Fibroblast of the aortic adventitia (primary cell): ENCODE data around the gene MALRD1. TPM values are rescaled to one million over a fixed set of nuclear protein-coding genes. Genes with fewer than 3 reads are reported as not detected.

Source experiments
- DNase-seq: peaks from one replicate; pipeline ENCODE4 v3.0.0-alpha.2; 2010; ENCODE audit warnings: low read depth
- H3K4me3 ChIP-seq: 2 replicates; pipeline ENCODE4 v1.5.1; 2011; ENCODE audit warnings: low read depth, mild to moderate bottlenecking, control low read depth, low read length, moderate library complexity
- total RNA-seq: library from RNA; depleted of rRNA; stranded (reverse); fragments of >200 nt; gene quantifications from 2 replicates; pipeline ENCODE4 v1.2.3, GENCODE V29; 2012; ENCODE audit warnings: low replicate concordance
- TF ChIP-seq, protein P1 (sequence below): IDR thresholded peaks from 2 replicates; pipeline ENCODE4 v1.5.1; 2011; ENCODE audit warnings: mild to moderate bottlenecking, low read length, control low read depth, inconsistent platforms; ENCODE audit not compliant: insufficient read depth

The MALRD1 gene
- total RNA-seq, 1 donor, result 0.36 TPM

DNA sequence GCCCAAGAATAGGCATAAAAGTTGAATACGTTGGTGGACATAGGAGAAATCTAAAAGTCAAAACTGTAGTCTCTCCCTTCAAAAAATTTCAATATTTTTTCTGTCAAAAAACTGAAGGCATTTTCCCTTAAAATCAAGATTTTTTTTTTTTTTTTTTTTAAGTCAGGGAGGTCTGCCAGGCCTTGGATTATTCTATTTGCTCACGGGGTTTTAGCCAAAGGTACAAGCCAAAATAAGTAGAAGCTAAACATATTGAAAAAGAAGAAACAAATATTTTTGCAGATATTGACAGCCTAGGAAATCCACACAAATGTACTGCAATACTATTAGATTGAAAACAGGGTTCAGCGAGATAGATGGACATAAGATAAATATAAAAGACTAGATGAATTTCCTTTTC lies 577.6 kb downstream of the MALRD1 start:
- no peak for DNase-seq
- TF ChIP-seq, protein P1, sequence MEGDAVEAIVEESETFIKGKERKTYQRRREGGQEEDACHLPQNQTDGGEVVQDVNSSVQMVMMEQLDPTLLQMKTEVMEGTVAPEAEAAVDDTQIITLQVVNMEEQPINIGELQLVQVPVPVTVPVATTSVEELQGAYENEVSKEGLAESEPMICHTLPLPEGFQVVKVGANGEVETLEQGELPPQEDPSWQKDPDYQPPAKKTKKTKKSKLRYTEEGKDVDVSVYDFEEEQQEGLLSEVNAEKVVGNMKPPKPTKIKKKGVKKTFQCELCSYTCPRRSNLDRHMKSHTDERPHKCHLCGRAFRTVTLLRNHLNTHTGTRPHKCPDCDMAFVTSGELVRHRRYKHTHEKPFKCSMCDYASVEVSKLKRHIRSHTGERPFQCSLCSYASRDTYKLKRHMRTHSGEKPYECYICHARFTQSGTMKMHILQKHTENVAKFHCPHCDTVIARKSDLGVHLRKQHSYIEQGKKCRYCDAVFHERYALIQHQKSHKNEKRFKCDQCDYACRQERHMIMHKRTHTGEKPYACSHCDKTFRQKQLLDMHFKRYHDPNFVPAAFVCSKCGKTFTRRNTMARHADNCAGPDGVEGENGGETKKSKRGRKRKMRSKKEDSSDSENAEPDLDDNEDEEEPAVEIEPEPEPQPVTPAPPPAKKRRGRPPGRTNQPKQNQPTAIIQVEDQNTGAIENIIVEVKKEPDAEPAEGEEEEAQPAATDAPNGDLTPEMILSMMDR, result no peak
- H3K4me3 ChIP-seq, result no peak overlapping the region

DNA sequence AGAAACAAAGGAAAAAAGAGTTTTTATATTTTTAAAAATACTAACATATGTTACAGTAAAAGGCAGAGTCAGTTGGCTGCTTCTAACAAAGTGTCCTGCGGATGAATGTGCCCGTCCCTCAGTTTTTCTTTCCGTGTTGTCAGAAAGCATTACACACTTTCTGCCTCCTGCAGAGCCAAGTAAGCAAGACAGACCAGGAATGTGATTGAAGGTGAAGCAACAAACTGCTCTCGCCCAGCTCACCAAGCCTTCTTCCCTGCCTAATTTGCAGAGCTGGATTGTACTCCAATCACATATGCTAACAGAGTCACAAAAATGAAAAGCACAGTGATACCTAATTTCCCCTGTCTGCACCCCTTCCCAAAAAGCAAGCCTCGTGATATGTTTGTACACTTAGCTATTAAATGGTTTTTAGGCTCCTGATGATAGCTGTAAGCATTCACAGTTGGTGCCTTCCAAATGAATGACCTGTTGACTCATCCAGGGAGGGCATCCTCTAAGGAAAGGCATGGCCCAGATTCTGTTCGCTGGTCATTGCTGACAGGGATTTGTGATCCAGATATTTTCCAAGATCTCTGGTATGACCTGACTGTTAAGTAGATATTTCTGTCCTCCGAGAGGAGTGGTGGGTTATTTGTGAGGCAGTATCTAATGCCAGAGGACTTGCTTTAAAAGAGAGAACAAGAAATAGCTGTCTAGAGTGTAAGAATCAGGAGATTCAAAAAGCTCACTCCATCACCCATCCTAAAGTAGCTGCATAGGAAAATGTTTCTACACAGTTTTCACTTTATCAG lies 580.4 kb downstream of the MALRD1 start:
- TF ChIP-seq, protein P1, result no peak
- no peak overlapping the region for H3K4me3 ChIP-seq
- no peak for DNase-seq

DNA sequence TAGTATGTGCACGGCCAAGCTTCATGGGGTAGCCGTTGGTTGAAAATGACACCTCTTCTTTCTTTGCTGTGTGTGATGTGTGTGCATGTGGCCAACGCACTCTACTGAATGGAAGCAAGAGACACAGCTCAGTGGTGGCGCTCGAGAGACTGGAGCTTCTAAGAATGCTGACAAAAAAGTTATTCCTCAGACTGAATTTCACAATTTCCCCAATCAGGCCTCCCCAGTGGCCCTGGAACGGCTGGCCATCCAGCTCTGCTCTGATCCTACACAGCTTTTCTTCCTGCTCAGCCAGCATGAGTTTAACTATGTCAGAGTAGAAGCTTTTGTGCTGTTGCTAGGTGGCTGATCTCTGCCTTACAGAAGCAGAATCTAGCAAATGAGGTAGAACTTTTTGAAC lies 581.0 kb downstream of the MALRD1 start:
- TF ChIP-seq, protein P1, result peak; percentile 29
- peak; percentile 63 for DNase-seq
- no peak overlapping the region for H3K4me3 ChIP-seq

DNA sequence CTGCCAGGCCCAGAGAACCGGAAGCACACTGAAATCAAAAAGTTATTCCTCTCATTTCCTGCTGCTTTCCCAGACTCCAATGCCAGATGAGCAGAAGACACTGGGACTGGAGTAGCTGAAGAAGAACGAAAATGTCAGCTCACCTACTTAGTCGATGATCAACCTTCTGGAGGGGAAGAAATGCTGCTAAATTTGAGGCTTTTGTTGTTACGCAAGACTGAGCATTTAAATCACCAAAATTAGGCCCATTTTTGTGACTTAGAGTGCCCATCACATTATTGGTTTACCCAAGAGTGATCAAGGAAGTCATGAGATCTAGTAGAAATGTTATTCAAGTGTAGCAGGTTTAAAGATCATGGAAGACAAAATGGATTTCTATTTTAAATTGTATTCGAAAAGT lies 585.6 kb downstream of the MALRD1 start:
- no peak for DNase-seq
- TF ChIP-seq, protein P1, result no peak
- no peak overlapping the region for H3K4me3 ChIP-seq

DNA sequence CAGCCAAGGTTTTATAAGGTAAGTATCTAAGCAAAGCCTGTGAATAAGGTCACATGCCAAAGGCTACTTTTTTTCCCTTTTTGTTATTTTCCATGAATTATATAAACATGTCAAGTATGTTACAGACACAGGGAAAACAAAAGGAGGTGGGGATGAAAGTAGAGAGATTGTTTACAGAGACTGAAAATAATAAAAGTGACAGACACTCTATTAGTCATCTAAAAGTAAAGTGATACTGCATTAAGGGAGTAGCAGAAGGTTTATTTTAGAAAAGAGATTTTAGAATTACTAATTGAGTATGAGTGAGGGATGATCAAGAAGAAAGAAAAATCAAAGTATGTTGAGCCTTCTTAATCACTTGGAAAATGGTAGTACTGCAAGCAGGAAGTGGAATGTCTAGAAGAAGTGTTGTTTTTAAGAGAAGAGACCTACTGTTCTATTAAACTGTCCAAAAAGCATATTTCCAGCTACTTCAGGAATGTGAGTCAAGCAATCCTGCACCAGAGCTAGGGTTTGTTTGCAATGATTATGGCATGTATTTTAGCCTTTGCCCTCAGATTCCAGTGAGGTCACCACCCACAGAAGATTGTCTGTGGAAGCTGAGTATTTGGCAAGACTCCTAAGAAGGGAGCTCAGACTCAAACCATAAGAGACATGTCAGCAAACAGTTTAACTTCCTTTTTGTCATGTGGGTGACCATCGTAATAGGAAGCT lies 589.7 kb downstream of the MALRD1 start:
- TF ChIP-seq, protein P1, result no peak
- H3K4me3 ChIP-seq, result peak overlapping the region; percentile 29

DNA sequence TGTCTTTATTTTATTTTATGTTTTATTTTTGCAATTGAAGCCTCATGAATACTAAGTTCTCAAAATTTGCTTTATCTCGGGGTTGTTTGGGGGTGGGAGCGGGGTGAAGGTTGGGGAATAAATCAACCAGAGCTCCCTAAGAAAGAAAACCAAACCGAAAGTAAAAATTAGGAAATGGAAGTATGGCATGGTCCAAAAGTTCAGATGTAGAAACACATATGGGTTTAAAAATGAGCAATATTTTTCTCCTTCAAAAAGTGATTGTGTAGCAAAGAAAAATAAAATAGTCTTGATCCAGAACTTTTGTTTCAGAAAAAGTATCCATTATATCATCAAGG lies 590.3 kb downstream of the MALRD1 start:
- H3K4me3 ChIP-seq, result no peak overlapping the region
- DNase-seq, result no peak

More for the DNA sequence above, 589.7 kb downstream of the MALRD1 start:
- DNase-seq, result peak; percentile 77

More for the DNA sequence above, 590.3 kb downstream of the MALRD1 start:
- TF ChIP-seq, protein P1, result no peak
